Activated CD4-positive, alpha-beta memory T cell treated with anti-CD3 and anti-CD28 coated beads for 36 hours (primary cell): ENCODE results near the gene TTC28. TPM values are rescaled to one million over a fixed set of nuclear protein-coding genes. Genes with fewer than 3 reads are reported as not detected.
"Not testable (repeated sequence)": the region's sequence is repeated elsewhere in the genome, so short reads cannot be mapped to it uniquely, and the experiment has no call there.

Experiments used
- CTCF ChIA-PET: fragments of 350-600 bp; sonication (Branson Sonifier 250); formaldehyde crosslinking; loops from one replicate; lab custom pipeline; 2021; ENCODE audit warnings: antibody characterized with exemption, inconsistent platforms; lab: Charles Lee
- POLR2A ChIA-PET: fragments of 350-600 bp; sonication (Branson Sonifier 250); formaldehyde crosslinking; loops from one replicate; lab custom pipeline; 2021; ENCODE audit warnings: antibody characterized with exemption; lab: Charles Lee
- DNase-seq: peaks from one replicate; pipeline ENCODE4 v3.0.0-alpha.2; 2020
- H3K27ac Mint-ChIP-seq: one replicate; pipeline ENCODE4 v1.8.0; 2021; ENCODE audit warnings: mixed read lengths
- H3K27me3 Mint-ChIP-seq: one replicate; pipeline ENCODE4 v1.8.0; 2021; ENCODE audit warnings: mixed read lengths
- H3K36me3 Mint-ChIP-seq: one replicate; pipeline ENCODE4 v1.8.0; 2021; ENCODE audit warnings: mixed read lengths
- H3K4me1 Mint-ChIP-seq: one replicate; pipeline ENCODE4 v1.8.0; 2021; ENCODE audit warnings: low read depth, mixed read lengths
- H3K4me3 Mint-ChIP-seq: one replicate; pipeline ENCODE4 v1.8.0; 2021; ENCODE audit warnings: mild to moderate bottlenecking, mixed read lengths
- H3K9me3 Mint-ChIP-seq: one replicate; pipeline ENCODE4 v1.8.0; 2021; ENCODE audit warnings: mixed read lengths
- intact Hi-C: fragments of 100-400 bp; cut with micrococcal nuclease; formaldehyde crosslinking; loops from one replicate; pipeline ENCODE4 v1.15.1; 2023
- total RNA-seq, 2 experiments: library from RNA; stranded (reverse); gene quantifications; one replicate each; pipeline ENCODE4 v1.2.3, GENCODE V29; 2021

Gene TTC28
- total RNA-seq, 2 experiments from 2014 or later = 0.59 to 0.80 TPM

DNA sequence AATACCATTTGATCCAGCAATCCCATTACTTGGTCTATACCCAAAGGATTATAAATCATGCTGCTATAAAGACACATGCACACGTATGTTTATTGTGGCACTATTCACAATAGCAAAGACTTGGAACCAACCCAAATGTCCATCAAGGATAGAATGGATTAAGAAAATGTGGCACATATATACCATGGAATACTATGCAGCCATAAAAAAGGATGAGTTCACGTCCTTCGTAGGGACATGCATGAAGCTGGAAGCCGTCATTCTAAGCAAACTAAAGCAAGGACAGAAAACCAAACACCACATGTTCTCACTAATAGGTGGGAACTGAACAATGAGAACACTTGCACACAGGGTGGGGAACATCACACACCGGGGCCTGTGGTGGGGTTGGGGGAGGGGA is 464.9 kb downstream of the TTC28 start:
- CTCF ChIA-PET, POLR2A ChIA-PET, H3K27ac Mint-ChIP-seq, H3K4me1 Mint-ChIP-seq, intact Hi-C loops, H3K36me3 Mint-ChIP-seq, H3K4me3 Mint-ChIP-seq, DNase-seq: not testable (repeated sequence)
- Mint-ChIP-seq H3K27me3 (peaks cover 13% of the 10 kb centered on the region), H3K9me3 (peaks cover 12% of the 10 kb centered on the region)

GRCh38 chr22:28209457-28209856 is 470.2 kb downstream of the TTC28 start:
- H3K27me3 Mint-ChIP-seq = peaks cover 11% of the 10 kb centered on the region
- H3K27ac Mint-ChIP-seq, H3K4me1 Mint-ChIP-seq, intact Hi-C loops, H3K4me3 Mint-ChIP-seq, H3K9me3 Mint-ChIP-seq, CTCF ChIA-PET, H3K36me3 Mint-ChIP-seq, DNase-seq, POLR2A ChIA-PET: not testable (repeated sequence)

DNA sequence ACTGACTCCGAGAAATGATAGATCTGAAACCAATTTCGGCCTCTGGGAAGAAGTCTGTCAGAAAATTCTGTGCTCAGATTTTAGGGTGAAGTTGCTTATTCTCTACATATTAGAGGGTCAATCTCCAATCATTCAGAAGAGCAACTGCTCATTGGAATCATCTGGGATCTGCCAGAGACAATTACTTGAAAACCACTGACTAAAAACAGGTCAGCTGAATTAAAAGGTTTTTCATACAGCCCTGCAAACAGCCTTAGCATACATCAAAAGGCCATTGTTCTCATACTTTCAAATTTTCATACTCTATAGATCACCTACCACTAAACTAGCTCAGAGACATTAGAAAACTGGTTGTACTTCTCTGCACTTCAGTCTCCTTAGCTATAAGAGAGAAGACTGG is 470.9 kb downstream of the TTC28 start:
- H3K4me1 Mint-ChIP-seq = no peaks in the 10 kb centered on the region
- H3K9me3 Mint-ChIP-seq = peaks cover 10% of the 10 kb centered on the region
- H3K27ac Mint-ChIP-seq = no peak overlapping the region
- DNase-seq = no peak
- intact Hi-C loops = no loop called here
- ChIA-PET CTCF (no interaction called here), POLR2A (no interaction called here)
- no peaks in the 10 kb centered on the region for H3K36me3 Mint-ChIP-seq
- no peak overlapping the region for H3K4me3 Mint-ChIP-seq
- H3K27me3 Mint-ChIP-seq = peaks cover 8% of the 10 kb centered on the region

- intact Hi-C loops = no loop called here
- Mint-ChIP-seq H3K9me3 (peaks cover 10% of the 10 kb centered on the region), H3K27ac (no peak overlapping the region), H3K4me3 (no peak overlapping the region), H3K4me1 (no peaks in the 10 kb centered on the region), H3K36me3 (no peaks in the 10 kb centered on the region), H3K27me3 (peaks cover 8% of the 10 kb centered on the region)
- ChIA-PET POLR2A (no interaction called here), CTCF (no interaction called here)
- no peak for DNase-seq
Measured at GRCh38 chr22:28208036-28208435, 471.6 kb downstream of the TTC28 start.

DNA sequence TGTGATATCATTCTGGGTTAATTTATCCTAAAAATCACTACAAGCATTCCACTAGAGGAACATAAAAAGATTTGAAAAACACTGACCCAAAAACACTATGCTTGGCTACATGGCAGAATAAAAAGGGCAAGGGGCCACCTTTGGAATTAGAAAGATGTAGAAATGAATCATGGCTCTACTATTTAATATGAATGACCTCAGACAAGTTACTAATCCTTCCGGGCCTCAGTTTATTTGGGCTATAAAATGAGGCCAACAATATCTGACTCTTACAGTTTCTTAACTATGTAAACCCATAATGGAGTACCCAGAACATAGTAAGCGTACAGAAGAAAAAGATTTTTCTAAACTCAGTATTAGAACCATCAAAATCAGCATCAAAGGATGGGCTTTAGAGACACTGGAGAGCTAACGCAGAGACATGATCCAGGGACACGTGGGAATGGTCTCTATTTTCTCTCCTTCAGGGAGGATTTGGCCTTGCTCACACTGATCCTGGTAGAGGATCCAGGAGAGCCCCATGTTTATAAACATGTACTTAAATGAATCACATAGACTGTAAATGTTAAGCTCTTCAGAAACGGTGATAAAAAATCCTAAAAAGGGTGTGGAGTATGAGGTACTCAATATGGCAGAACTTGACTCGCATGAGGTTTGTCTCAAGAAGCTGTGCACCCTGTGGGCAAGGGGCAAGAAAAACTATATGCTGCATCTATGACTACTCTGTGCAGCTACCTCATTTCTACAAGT is 472.2 kb downstream of the TTC28 start:
- no peak overlapping the region for H3K4me3 Mint-ChIP-seq
- no peak overlapping the region for H3K27ac Mint-ChIP-seq
- ChIA-PET CTCF (no interaction called here), POLR2A (no interaction called here)
- peaks cover 10% of the 10 kb centered on the region for H3K9me3 Mint-ChIP-seq
- intact Hi-C loops = no loop called here
- DNase-seq = no peak
- H3K27me3 Mint-ChIP-seq = peaks cover 8% of the 10 kb centered on the region
- no peaks in the 10 kb centered on the region for H3K4me1 Mint-ChIP-seq
- no peaks in the 10 kb centered on the region for H3K36me3 Mint-ChIP-seq

GRCh38 chr22:28205926-28206325 is 473.7 kb downstream of the TTC28 start:
- ChIA-PET CTCF (interaction anchor here (0.6 kb wide), 1 partner anchor 1060 kb away, joined by 3 read pairs; no protein-coding TSS in a partner anchor), POLR2A (no interaction called here)
- H3K27ac Mint-ChIP-seq = no peak overlapping the region
- H3K4me3 Mint-ChIP-seq = no peak overlapping the region
- no peaks in the 10 kb centered on the region for H3K36me3 Mint-ChIP-seq
- DNase-seq = no peak
- H3K4me1 Mint-ChIP-seq = no peaks in the 10 kb centered on the region
- peaks cover 3% of the 10 kb centered on the region for H3K9me3 Mint-ChIP-seq
- H3K27me3 Mint-ChIP-seq = no peaks in the 10 kb centered on the region
- intact Hi-C loops = no loop called here

DNA sequence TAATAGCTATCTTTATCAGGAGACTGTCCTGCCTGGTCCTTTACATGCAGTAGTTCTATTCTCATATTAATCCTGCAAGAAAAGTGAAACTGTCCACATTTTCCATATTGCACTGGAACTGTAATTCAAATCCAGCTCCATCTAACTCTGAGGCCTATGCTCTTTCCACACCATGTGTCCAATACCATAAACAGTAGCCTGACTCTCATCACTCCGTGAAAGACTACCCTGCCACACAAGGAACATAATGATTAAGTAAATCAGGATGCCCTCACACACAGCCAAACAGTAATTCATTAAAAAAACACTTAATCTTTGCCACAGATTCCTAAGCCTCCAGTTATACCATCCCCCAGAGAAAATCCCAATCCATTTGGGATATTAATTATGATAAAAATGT is 475.3 kb downstream of the TTC28 start:
- no peaks in the 10 kb centered on the region for H3K36me3 Mint-ChIP-seq

DNA sequence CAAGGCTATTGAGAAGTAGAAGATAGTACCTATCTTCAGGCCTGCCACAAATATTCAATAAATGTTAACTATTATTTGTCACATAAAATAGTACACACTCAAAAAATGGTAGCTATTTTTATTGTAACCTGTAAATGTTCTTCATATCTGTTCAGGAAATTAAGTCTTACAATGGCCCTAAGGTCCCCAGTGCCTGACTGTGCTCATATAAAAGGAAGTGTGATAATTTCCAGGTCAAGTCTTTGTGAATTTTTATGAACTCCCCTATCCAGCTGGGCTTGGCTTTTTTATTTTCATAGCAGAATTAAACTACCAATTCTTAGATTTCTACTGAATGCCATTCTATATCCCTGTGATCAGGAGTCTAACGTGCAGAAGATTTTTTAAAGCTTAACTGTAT is 476.4 kb downstream of the TTC28 start:
- CTCF ChIA-PET = no interaction called here
- no peaks in the 10 kb centered on the region for H3K9me3 Mint-ChIP-seq
- H3K4me3 Mint-ChIP-seq = no peak overlapping the region
- H3K4me1 Mint-ChIP-seq = no peaks in the 10 kb centered on the region
- DNase-seq = no peak
- POLR2A ChIA-PET = no interaction called here
- intact Hi-C loops = no loop called here
- H3K36me3 Mint-ChIP-seq = no peaks in the 10 kb centered on the region
- H3K27me3 Mint-ChIP-seq = no peaks in the 10 kb centered on the region
- no peak overlapping the region for H3K27ac Mint-ChIP-seq

More for the DNA sequence above, 475.3 kb downstream of the TTC28 start:
- ChIA-PET CTCF (no interaction called here), POLR2A (no interaction called here)
- intact Hi-C loops = no loop called here
- no peak for DNase-seq
- Mint-ChIP-seq H3K4me1 (no peaks in the 10 kb centered on the region), H3K4me3 (no peak overlapping the region), H3K27ac (no peak overlapping the region), H3K27me3 (no peaks in the 10 kb centered on the region), H3K9me3 (no peaks in the 10 kb centered on the region)

DNA sequence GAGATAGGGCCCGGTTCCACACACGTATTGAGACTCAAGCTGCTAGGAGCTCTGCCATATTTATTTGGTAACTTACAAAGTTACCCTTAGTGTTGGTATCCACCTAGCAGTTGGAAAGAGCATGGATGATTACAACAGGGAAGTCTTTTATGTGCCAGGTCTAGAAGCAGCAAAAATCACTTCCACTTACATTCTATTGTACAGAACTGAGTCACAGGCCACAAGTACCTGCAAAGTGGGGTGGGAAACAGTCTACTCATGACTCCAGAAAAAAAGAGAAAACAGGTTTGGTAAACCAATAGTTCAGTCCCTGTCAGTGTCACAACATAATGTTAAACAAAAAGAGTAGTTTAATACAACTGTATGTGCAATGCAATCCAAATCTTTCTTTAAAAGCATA is 480.9 kb downstream of the TTC28 start:
- no peaks in the 10 kb centered on the region for H3K4me1 Mint-ChIP-seq
- no peak overlapping the region for H3K27ac Mint-ChIP-seq
- ChIA-PET CTCF (no interaction called here), POLR2A (no interaction called here)
- intact Hi-C loops = no loop called here
- H3K36me3 Mint-ChIP-seq = no peaks in the 10 kb centered on the region
- no peak overlapping the region for H3K4me3 Mint-ChIP-seq
- H3K27me3 Mint-ChIP-seq = peaks cover 3% of the 10 kb centered on the region
- no peaks in the 10 kb centered on the region for H3K9me3 Mint-ChIP-seq
- no peak for DNase-seq

DNA sequence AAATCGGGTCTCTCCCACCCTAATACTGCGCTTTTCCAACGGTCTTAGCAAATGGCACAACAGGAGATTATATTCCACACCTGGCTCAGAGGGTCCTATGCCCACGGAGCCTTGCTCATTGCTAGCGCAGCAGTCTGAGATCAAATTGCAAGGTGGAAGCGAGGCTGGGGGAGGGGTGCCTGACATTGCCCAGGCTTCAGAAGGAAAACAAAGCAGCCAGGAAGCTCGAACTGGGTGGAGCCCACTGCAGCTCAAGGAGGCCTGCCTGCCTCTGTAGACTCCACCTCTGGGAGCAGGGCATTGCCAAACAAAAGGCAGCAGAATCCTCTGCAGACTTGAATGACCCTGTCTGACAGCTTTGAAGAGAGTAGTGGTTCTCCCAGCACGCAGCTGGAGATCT is 488.1 kb downstream of the TTC28 start:
- H3K27ac Mint-ChIP-seq, H3K4me3 Mint-ChIP-seq, H3K9me3 Mint-ChIP-seq, DNase-seq, H3K4me1 Mint-ChIP-seq, CTCF ChIA-PET, H3K36me3 Mint-ChIP-seq, intact Hi-C loops, H3K27me3 Mint-ChIP-seq, POLR2A ChIA-PET: not testable (repeated sequence)

DNA sequence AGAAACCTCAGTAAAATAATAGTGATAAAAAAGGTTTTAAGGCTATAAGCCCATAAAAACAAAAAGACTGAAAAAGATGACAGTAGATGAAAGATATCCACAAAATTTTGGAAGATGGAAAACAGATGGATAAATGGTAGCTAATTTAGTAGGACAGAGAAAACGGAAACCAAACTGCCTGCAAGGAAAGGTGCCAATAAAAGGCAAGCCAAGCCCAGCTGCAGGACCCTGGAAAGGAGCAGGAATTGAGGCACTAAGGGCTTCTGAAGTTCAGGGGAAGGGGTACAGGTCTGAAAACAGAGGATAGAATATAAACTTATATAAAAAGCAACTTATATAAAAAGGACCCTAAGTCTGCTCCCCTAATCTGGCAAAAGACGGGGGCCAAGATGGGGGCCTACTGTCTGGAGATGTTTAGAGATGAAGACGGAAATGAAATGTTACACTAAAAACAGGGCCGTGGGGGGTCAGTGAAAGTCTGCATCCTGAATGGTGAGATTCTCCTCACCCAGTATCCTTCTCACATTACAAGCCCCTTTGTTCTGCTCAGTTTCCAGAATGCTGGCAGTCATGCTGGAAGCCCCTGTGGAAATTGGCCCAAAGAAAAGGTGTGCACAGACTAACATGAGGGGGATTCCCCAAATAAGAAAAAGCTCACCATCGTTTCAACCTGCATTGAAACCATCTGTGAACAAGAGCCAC is 491.3 kb downstream of the TTC28 start:
- ChIA-PET CTCF (no interaction called here), POLR2A (no interaction called here)
- H3K9me3 Mint-ChIP-seq = no peaks in the 10 kb centered on the region
- intact Hi-C loops = no loop called here
- no peak overlapping the region for H3K4me3 Mint-ChIP-seq
- H3K36me3 Mint-ChIP-seq = no peaks in the 10 kb centered on the region
- DNase-seq = no peak
- peaks cover 7% of the 10 kb centered on the region for H3K27me3 Mint-ChIP-seq
- no peaks in the 10 kb centered on the region for H3K4me1 Mint-ChIP-seq
- no peak overlapping the region for H3K27ac Mint-ChIP-seq

- Mint-ChIP-seq H3K27me3 (peaks cover 5% of the 10 kb centered on the region), H3K4me3 (no peak overlapping the region), H3K36me3 (no peaks in the 10 kb centered on the region), H3K9me3 (no peaks in the 10 kb centered on the region), H3K27ac (no peak overlapping the region), H3K4me1 (no peaks in the 10 kb centered on the region)
- CTCF ChIA-PET = no interaction called here
- POLR2A ChIA-PET = no interaction called here
- DNase-seq = no peak
- intact Hi-C loops = no loop called here
Measured at GRCh38 chr22:28187612-28188011, 492.0 kb downstream of the TTC28 start.

- Mint-ChIP-seq H3K4me3 (no peak overlapping the region), H3K4me1 (no peaks in the 10 kb centered on the region), H3K27me3 (peaks cover 3% of the 10 kb centered on the region), H3K9me3 (no peaks in the 10 kb centered on the region), H3K27ac (no peak overlapping the region), H3K36me3 (no peaks in the 10 kb centered on the region)
- ChIA-PET CTCF (interaction anchor here (0.6 kb wide), 1 partner anchor 76 kb away, joined by 3 read pairs; no protein-coding TSS in a partner anchor), POLR2A (no interaction called here)
- no peak for DNase-seq
- intact Hi-C loops = no loop called here
Measured at GRCh38 chr22:28186641-28187040, 493.0 kb downstream of the TTC28 start.
